Ovary (tissue), 3 donors: ENCODE data around the gene GAS2L1.

Source experiments
- POLR2A ChIP-seq: fragments of 450-650 bp; IDR thresholded peaks from one replicate; pipeline ENCODE4 v1.6.1; 2017; ENCODE audit warnings: antibody characterized with exemption, mild to moderate bottlenecking, moderate library complexity
- TF ChIP-seq, protein P1 (sequence below), 3 donors: fragments of 450-650 bp in 2 of 3; fragments of 200-600 bp in 1 of 3; IDR thresholded peaks; one replicate each; pipeline versions ENCODE4 v1.5.1 to v1.8.0; 2016 to 2022; ENCODE audit warnings: antibody characterized with exemption in 3 of 3, mild to moderate bottlenecking in 1 of 3
- donor health status: DM: no; HTN: no; CAD: no.

DNA sequence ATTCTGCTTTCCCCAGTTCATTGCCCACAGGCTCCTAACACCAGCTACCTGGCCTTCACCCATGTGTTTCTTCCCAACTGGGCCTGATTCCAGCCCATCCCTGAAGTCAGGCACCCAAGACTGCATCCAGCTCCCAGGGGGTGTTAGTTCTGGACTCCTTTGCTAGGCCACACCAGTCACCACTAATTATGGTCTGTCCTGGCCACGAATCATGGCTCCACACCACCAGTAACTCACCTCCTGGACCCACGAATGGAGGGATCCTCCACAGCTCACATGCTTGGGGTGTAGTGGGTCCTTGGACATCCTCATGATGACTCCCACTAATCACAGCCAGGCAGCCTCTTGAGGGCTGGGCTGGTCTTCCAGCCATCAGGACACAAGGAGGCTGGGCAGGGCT lies 12.6 kb downstream of the GAS2L1 start:
- TF ChIP-seq, protein P1, sequence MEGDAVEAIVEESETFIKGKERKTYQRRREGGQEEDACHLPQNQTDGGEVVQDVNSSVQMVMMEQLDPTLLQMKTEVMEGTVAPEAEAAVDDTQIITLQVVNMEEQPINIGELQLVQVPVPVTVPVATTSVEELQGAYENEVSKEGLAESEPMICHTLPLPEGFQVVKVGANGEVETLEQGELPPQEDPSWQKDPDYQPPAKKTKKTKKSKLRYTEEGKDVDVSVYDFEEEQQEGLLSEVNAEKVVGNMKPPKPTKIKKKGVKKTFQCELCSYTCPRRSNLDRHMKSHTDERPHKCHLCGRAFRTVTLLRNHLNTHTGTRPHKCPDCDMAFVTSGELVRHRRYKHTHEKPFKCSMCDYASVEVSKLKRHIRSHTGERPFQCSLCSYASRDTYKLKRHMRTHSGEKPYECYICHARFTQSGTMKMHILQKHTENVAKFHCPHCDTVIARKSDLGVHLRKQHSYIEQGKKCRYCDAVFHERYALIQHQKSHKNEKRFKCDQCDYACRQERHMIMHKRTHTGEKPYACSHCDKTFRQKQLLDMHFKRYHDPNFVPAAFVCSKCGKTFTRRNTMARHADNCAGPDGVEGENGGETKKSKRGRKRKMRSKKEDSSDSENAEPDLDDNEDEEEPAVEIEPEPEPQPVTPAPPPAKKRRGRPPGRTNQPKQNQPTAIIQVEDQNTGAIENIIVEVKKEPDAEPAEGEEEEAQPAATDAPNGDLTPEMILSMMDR (IDR thresholded peaks at IDR 0.05) = no peak
- no peak for TF ChIP-seq POLR2A
